HFF-Myc (cell line): ENCODE results near the gene NDUFB2.
"Not testable (repeated sequence)": the region's sequence is repeated elsewhere in the genome, so short reads cannot be mapped to it uniquely, and the experiment has no call there.

Experiments used
- DNase-seq: peaks from one replicate; pipeline ENCODE4 v3.0.0-alpha.2; 2011; ENCODE audit warnings: low read depth; ENCODE audit errors: extremely low read depth
- H3K4me3 ChIP-seq: replicated peaks from 2 replicates; pipeline ENCODE4 v1.5.1; 2011; ENCODE audit warnings: low read depth, mild to moderate bottlenecking, control low read depth, low read length
- TF ChIP-seq, protein P1 (sequence below): IDR thresholded peaks from 2 replicates; pipeline ENCODE4 v1.5.1; 2012; ENCODE audit warnings: mild to moderate bottlenecking, low read depth, low read length, control low read depth; ENCODE audit errors: missing control alignments

The NDUFB2 gene

DNA sequence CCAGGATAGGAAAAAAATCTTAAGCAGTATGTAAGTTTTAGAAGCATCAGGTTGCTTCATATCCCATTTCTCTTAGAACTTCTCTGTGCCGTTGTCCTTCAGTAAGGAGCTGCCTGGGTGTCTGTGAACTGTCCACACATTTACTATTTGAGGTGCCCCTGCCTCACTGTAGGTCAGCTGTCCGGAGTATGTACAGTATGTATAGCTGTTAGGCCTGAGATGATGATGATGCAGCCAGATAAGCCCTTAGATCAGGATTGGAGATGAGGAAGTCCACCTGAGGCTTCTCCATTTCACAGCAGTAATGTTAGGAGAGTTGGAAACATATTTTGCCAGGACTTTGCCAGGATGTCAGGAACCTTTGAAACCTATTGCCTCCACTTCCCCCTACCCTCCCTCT is 7.7 kb downstream of the NDUFB2 start:
- DNase-seq, result no peak
- TF ChIP-seq, protein P1, sequence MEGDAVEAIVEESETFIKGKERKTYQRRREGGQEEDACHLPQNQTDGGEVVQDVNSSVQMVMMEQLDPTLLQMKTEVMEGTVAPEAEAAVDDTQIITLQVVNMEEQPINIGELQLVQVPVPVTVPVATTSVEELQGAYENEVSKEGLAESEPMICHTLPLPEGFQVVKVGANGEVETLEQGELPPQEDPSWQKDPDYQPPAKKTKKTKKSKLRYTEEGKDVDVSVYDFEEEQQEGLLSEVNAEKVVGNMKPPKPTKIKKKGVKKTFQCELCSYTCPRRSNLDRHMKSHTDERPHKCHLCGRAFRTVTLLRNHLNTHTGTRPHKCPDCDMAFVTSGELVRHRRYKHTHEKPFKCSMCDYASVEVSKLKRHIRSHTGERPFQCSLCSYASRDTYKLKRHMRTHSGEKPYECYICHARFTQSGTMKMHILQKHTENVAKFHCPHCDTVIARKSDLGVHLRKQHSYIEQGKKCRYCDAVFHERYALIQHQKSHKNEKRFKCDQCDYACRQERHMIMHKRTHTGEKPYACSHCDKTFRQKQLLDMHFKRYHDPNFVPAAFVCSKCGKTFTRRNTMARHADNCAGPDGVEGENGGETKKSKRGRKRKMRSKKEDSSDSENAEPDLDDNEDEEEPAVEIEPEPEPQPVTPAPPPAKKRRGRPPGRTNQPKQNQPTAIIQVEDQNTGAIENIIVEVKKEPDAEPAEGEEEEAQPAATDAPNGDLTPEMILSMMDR, result no peak
- no peak overlapping the region for H3K4me3 ChIP-seq

DNA sequence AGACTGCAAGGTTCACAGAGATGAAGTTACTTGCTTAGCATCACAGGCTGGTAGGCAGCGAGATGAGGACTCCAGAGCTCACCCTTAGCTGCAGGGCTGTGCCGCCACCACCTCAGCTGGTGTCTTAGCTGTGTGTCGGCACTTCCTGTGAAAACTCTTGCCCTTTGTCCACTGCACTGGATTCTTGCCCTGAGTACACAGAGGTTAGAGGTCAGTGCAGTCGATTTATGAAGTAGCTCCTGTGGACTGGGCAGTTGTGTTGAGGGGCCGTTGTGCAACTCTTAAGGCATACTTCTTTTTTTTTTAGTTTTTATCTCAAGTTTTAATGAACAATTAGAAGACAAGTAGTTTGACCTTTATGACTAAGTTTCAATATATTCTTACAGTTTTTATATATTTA is 10.6 kb downstream of the NDUFB2 start:
- TF ChIP-seq, protein P1, result no peak
- DNase-seq, result no peak
- H3K4me3 ChIP-seq, result no peak overlapping the region

GRCh38 chr7:140708764-140709163 is 12.3 kb downstream of the NDUFB2 start:
- DNase-seq, H3K4me3 ChIP-seq: not testable (repeated sequence)

- not testable (repeated sequence) for DNase-seq, H3K4me3 ChIP-seq
Observed at GRCh38 chr7:140712392-140712791, 15.9 kb downstream of the NDUFB2 start.

DNA sequence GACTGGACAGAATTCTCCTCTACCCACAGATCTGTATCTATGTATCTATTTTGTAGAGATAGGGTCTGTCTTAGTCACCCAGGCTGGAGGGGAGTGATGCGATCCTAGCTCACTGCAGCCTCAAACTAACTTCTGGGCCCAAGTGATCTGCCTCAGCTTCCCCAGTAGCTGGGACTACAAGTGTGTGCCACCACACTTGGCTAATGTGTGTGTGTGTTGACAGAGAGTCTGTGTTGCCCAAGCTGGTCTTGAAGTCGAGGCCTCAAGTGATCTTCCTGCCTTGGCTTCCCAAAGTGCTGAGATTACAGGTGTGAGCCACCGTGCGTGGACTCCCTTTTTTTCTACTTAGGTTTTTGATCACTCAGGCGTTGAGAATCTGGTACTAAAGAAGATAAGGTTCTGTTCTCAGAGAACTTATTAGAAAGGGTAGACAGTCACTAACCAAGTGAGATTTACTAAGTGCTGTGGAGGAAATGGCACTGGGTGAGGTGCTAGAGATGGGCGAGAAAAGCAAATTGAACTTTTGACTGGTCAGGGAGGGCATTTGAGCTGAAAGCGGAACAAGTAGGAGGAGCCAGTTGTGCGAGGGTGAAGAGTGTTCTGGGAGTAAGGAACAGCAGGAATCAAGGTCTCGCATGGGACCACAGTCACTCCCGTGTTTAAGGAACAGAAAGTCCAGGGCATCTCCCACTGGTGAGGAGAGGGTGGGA is 18.0 kb downstream of the NDUFB2 start:
- no peak overlapping the region for H3K4me3 ChIP-seq
- DNase-seq, result no peak
- TF ChIP-seq, protein P1, result no peak

- H3K4me3 ChIP-seq, result no peak overlapping the region
- no peak for DNase-seq
- TF ChIP-seq, protein P1, result no peak
Observed at GRCh38 chr7:140719721-140720120, 23.2 kb downstream of the NDUFB2 start.

- TF ChIP-seq, protein P1, result no peak
Observed at GRCh38 chr7:140722254-140722653, 25.7 kb downstream of the NDUFB2 start.

GRCh38 chr7:140723006-140723405 is 26.5 kb downstream of the NDUFB2 start:
- DNase-seq, result no peak

More at GRCh38 chr7:140722254-140722653, 25.7 kb downstream of the NDUFB2 start:
- no peak overlapping the region for H3K4me3 ChIP-seq
- DNase-seq, result no peak

More at GRCh38 chr7:140723006-140723405, 26.5 kb downstream of the NDUFB2 start:
- TF ChIP-seq, protein P1, result no peak
- no peak overlapping the region for H3K4me3 ChIP-seq
